Activated naive CD4-positive, alpha-beta T cell treated with anti-CD3 and anti-CD28 coated beads, Interleukin-2, amount 50 U/mL, for 72 hours (primary cell): Measurements from ENCODE around the gene TRAF5. TPM values are rescaled to one million over a fixed set of nuclear protein-coding genes. Genes with fewer than 3 reads are reported as not detected.

ENCODE experiments used
- ATAC-seq, 2 donors: fragments of 150-1000 bp; cut with Tn5 transposase; 2 replicates each; pipeline ENCODE4 v1.10.0; 2021; ENCODE audit warnings: mild to moderate bottlenecking in 2 of 2, moderate library complexity in 2 of 2
- DNase-seq, 2 donors: peaks; one replicate each; pipeline ENCODE4 v3.0.0; 2021 to 2022; ENCODE audit warnings: low spot score in 2 of 2
- H3K27ac Mint-ChIP-seq, 2 donors: one replicate each; pipeline ENCODE4 v1.8.0; 2022; ENCODE audit warnings: mild to moderate bottlenecking in 2 of 2, mixed read lengths in 2 of 2
- H3K36me3 Mint-ChIP-seq, 2 donors: one replicate each; pipeline ENCODE4 v1.8.0; 2022; ENCODE audit warnings: mixed read lengths in 2 of 2
- H3K9me3 Mint-ChIP-seq, 2 donors: one replicate each; pipeline ENCODE4 v1.8.0; 2022; ENCODE audit warnings: mixed read lengths in 2 of 2
- total RNA-seq, 2 donors: library from RNA; stranded (reverse); gene quantifications; one replicate each; pipeline ENCODE4 v1.2.3, GENCODE V29; 2022

TRAF5 gene
- total RNA-seq, 2 donors from 2014 or later, result 33.3 to 54.9 TPM

GRCh38 chr1:211323156-211324063, 3.2 kb upstream of the TRAF5 start:
- ATAC-seq, result peak; percentile 65 to 77
- Mint-ChIP-seq H3K27ac (no peak overlapping the region), H3K9me3 (no peaks in the 10 kb centered on the region)

GRCh38 chr1:211324992-211325775, 1.4 kb upstream of the TRAF5 start:
- Mint-ChIP-seq H3K27ac (peak overlapping the region; percentile 92 to 94), H3K36me3 (peaks cover 14 to 25% of the 10 kb centered on the region in 2 donors), H3K9me3 (no peaks in the 10 kb centered on the region)
- no peak for ATAC-seq
- no peak for DNase-seq

More at GRCh38 chr1:211323156-211324063, 3.2 kb upstream of the TRAF5 start:
- peaks cover 14 to 19% of the 10 kb centered on the region in 2 donors for H3K36me3 Mint-ChIP-seq
- DNase-seq, result peak in 1 of 2 donors; percentile 60

- Mint-ChIP-seq H3K9me3 (no peaks in the 10 kb centered on the region), H3K27ac (peak overlapping the region; percentile 92 to 94), H3K36me3 (peaks cover 14 to 35% of the 10 kb centered on the region in 2 donors)
- ATAC-seq (no peak), DNase-seq (no peak)
These were observed 499 bp upstream of the TRAF5 start for GRCh38 chr1:211326140-211326527.

- ATAC-seq, result peak; percentile 21 to 39
- peak in 1 of 2 donors; percentile 41 for DNase-seq
- Mint-ChIP-seq H3K9me3 (no peaks in the 10 kb centered on the region), H3K36me3 (peaks cover 14 to 36% of the 10 kb centered on the region in 2 donors), H3K27ac (peak overlapping the region; percentile 92 to 96)
These were observed 801 bp downstream of the TRAF5 start for GRCh38 chr1:211327346-211327921.

- no peak for ATAC-seq
- DNase-seq, result no peak
- H3K36me3 Mint-ChIP-seq, result peaks cover 14 to 36% of the 10 kb centered on the region in 2 donors
- no peaks in the 10 kb centered on the region for H3K9me3 Mint-ChIP-seq
- H3K27ac Mint-ChIP-seq, result peak overlapping the region; percentile 92 to 96
These were observed 1.6 kb downstream of the TRAF5 start for GRCh38 chr1:211328084-211328694.

- no peaks in the 10 kb centered on the region for H3K9me3 Mint-ChIP-seq
- peaks cover 14 to 36% of the 10 kb centered on the region in 2 donors for H3K36me3 Mint-ChIP-seq
- no peak for DNase-seq
- peak overlapping the region; percentile 92 to 96 for H3K27ac Mint-ChIP-seq
- no peak for ATAC-seq
These were observed 2.3 kb downstream of the TRAF5 start for GRCh38 chr1:211328866-211329475.

GRCh38 chr1:211329764-211330201, 3.1 kb downstream of the TRAF5 start:
- H3K36me3 Mint-ChIP-seq, result peaks cover 14 to 36% of the 10 kb centered on the region in 2 donors
- H3K27ac Mint-ChIP-seq, result peak overlapping the region; percentile 92 to 96
- DNase-seq (no peak), ATAC-seq (no peak)
- no peaks in the 10 kb centered on the region for H3K9me3 Mint-ChIP-seq

GRCh38 chr1:211330282-211330936, 3.8 kb downstream of the TRAF5 start:
- DNase-seq, result no peak
- Mint-ChIP-seq H3K27ac (peak overlapping the region; percentile 7 to 92), H3K9me3 (no peaks in the 10 kb centered on the region), H3K36me3 (peaks cover 14 to 42% of the 10 kb centered on the region in 2 donors)
- no peak for ATAC-seq

- Mint-ChIP-seq H3K9me3 (no peaks in the 10 kb centered on the region), H3K27ac (peak overlapping the region; percentile 7 to 92), H3K36me3 (peaks cover 13 to 39% of the 10 kb centered on the region in 2 donors)
- DNase-seq (no peak), ATAC-seq (no peak)
These were observed 4.5 kb downstream of the TRAF5 start for GRCh38 chr1:211331011-211331709.

GRCh38 chr1:211332036-211332616, 5.5 kb downstream of the TRAF5 start:
- Mint-ChIP-seq H3K27ac (peak overlapping the region in 1 of 2 donors; percentile 5), H3K9me3 (no peaks in the 10 kb centered on the region), H3K36me3 (peaks cover 10 to 41% of the 10 kb centered on the region in 2 donors)
- no peak for ATAC-seq
- DNase-seq, result no peak

GRCh38 chr1:211332830-211333229, 6.2 kb downstream of the TRAF5 start:
- H3K9me3 Mint-ChIP-seq, result no peaks in the 10 kb centered on the region
- H3K27ac Mint-ChIP-seq, result peak overlapping the region in 1 of 2 donors; percentile 17
- no peak for ATAC-seq
- peaks cover 6 to 38% of the 10 kb centered on the region in 2 donors for H3K36me3 Mint-ChIP-seq
- DNase-seq, result no peak

GRCh38 chr1:211333906-211334305, 7.3 kb downstream of the TRAF5 start:
- Mint-ChIP-seq H3K36me3 (peaks cover 0 to 31% of the 10 kb centered on the region in 2 donors), H3K9me3 (no peaks in the 10 kb centered on the region)

GRCh38 chr1:211334986-211335385, 8.4 kb downstream of the TRAF5 start:
- no peaks in the 10 kb centered on the region for H3K9me3 Mint-ChIP-seq

More at GRCh38 chr1:211333906-211334305, 7.3 kb downstream of the TRAF5 start:
- no peak overlapping the region for H3K27ac Mint-ChIP-seq
- no peak for ATAC-seq
- DNase-seq, result no peak

GRCh38 chr1:211335522-211336157, 9.0 kb downstream of the TRAF5 start:
- no peaks in the 10 kb centered on the region for H3K9me3 Mint-ChIP-seq
- no peak for DNase-seq
- H3K36me3 Mint-ChIP-seq, result peaks cover 0 to 21% of the 10 kb centered on the region in 2 donors
- peak overlapping the region; percentile 83 to 88 for H3K27ac Mint-ChIP-seq
- peak; percentile 17 to 41 for ATAC-seq

More at GRCh38 chr1:211334986-211335385, 8.4 kb downstream of the TRAF5 start:
- H3K27ac Mint-ChIP-seq, result peak overlapping the region; percentile 83 to 88
- no peak for DNase-seq
- H3K36me3 Mint-ChIP-seq, result peaks cover 0 to 27% of the 10 kb centered on the region in 2 donors
- ATAC-seq, result peak; percentile 81 to 89
